ENCODE measurements around the gene ARSI.
A peak's percentile ranks its signal among the peaks of the same experiment; 100 is the strongest.

The ARSI gene

DNA sequence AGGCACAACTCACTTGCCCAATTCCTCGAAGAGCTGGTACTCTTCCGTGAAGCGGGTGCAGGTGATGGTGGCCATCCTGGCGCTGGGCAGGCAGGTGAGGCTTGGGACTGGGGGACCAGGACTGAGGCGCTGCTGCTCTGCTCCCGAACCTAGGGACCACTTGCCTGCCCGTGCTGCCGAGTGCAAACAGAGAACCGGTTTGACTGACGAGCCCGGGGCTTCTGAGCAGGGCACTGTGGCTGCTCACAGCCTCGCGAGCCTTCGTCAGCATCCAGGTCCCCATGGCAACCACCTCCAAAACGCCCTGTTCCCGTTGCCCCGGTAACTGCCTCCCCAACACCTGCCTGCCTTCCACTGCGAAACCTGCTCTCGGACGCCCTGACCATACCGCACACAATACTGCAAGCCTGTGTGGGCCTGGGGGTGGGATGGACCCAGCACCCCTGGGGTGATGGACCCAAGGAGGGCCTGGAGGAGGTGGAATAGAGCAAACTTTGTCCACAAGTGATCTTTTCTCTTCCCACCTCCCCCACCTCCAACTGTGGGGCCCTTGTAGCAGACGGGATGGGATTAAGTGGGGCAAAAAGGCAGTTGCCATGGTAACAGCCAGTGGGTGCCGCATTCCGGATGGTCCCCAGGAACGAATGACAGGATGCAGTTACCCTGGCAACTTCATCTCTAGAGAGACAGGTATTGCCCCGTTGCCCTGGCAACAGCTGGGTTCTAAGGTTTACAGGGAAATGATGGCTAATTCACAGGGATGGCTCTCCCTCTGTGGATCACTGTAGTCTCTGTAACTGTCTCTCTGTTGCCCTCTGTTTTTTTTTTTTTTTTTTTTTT lies 12.9 kb downstream of the ARSI start, which contains the start of gene CAMK2A:
CAMK2A (minus strand) TSS at position 223 of the 840 bp plus-strand sequence; CDS start at position 75, 148 bp downstream.
- DNase-seq, result no peak

DNA sequence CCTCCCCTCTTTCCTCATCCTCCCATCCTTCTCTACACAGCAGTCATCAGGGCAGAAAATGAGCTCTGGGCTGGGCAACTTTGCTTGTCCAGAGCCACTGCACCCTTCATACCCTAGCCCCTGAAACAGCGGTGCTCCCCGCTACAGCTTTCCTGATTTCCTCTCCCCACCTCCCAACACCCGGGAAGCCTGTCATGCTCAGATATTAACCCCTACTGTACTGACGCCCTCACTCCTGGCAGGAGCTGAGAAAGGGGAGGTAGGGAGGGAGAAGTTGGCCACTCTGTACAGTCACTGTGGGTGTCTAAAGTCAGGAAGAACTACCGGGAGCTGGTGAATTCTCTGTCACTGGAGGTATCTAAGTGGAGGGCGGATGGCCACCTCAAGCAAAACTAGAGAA lies 13.9 kb downstream of the ARSI start:
- no peak for DNase-seq

DNA sequence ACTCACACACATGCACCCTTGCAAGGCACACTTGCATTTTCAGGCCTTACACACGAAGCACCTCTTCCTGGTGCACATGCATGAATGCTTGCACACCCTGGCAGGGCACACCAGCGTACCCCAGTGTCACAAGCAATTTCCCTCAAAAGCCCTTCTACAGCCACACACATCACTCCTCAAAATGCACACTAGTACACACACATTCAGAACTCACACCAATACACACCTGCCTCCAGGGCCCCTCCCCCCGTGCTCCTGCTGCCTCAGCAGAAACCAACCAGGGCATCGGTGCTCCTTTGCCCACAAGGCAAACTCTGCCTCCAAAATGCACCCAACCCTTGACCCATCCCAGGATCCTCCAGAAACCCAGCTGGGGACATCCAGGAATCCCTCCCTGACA lies 14.3 kb downstream of the ARSI start:
- DNase-seq, result no peak

DNA sequence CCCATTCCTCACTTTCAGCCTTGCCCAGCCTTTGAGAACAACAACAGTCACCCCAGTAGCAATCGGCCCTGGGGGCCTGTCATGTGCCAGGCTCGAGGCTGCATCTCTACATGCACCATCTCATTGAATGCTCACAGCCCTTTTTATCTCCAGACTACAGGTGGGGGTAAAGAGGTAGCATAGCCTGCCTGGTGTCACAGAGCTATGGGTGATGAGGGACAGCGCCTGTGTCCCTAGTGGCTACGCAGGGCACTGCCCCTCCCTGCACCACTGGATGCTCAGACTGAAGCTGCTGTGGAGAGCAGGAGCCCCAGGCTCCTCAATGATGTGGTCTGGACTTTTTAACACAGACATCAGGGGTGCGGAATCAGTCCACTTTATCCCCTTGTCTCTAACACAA lies 15.9 kb downstream of the ARSI start:
- DNase-seq, result no peak

DNA sequence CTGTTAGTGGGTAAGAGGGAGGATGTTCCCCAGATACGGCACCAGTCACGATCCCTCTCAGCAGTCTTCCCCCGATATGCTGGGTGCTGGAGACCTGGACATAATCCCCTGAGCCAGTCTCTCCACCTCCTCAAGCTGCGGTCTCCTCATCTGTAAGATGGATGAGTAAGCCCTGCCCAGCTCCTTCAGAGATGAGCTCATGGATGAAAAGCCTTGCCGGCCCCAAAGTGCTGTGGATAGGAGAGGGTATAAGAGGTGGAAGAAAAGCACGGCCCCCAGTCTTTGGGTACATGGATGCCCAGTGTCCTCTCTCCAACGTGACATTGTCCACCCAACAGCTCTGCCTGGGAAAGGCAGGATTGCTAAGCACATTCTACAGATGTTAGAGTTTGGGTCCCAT lies 17.6 kb downstream of the ARSI start:
- DNase-seq, result no peak

DNA sequence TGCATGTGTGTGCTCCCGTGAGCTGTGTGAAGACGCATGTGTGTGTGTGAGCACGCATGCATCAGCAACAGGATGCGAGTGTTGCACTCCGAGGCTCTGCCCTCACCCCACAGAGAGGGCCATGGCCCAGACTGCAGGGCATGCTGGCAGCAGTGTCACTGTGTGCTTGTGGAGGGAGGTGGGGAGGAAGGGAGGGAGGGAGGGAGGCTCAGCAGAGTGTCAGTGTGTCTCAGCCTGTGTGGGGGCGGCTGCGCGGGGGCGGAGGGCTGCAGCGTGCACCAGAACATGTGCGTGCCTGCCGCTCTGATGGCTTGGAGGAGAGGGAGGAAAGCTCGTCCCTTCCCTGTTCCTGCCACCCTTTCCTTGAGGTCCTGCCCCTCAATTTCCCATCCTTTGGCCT lies 18.4 kb downstream of the ARSI start:
- no peak for DNase-seq

DNA sequence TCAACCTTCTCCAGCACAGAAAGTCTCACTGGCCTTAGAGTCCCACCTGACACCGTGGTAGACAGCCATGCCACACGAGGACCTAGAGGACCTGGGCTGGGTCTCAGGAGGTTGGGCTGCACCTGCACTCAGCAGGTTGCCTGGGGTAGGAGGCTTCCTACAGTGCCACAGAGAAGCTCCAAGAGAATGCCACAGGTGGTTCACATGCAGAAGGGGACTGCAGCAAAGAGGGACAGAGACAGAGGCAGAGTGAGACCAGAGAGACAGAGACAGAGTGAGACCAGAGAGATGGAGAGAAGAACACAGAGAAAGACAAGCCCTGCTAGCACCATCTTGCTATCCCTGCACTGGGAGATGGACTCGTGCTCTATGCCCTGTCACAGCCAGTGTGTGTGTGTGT lies 18.8 kb downstream of the ARSI start:
- no peak for DNase-seq

DNA sequence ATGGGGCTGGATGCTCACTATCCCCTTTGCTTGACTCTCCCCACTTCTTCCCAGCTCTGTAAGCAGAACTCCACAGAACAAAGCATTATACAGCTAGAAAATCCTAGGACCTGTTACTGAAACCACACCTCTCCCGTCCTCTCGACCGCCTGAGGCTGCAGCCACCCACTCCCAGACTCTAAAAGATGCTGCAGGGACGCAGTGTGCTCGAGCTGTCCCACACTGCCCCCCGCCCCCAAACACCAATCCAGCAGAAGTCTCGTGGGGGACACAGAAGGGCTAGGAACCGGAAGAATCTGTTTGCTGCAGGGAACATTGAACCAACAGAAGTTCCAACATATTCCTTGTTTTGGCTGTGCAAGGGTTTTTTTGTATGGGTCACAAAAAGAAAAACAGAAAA lies 20.7 kb downstream of the ARSI start:
- no peak for DNase-seq

DNA sequence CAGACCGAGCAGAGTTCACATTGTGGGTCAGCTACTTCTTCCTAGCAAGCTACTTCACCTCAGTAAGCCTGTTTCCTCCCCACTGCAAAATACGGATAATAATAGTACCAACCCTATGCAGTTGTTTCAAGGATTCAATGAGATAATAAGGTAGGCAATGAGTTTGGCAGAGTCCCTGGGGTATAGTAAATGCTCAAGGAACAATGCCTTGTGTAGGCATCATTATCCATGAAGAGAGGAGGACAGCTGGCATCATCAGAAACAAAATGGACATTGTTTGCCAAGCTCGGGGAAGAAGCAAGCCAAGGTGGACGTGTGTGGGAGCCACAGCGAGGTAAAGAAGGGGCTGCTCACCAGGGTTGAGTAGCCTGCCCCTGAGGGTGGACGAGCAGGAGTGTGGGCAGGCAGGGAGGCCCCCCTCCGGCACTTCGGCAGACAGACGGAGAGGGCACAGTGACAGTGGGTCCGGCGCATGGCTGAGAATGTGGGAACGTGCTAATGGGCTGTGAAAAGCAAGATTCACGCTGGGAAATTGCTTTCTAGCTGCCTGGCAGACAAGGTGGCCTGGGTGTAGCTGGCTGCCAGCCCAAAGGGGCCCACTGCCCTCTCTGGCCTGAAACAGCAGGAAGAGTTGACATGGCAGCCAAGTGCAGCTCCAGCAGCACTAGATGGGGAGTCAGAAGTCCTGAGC lies 23.2 kb downstream of the ARSI start:
- no peak for DNase-seq

DNA sequence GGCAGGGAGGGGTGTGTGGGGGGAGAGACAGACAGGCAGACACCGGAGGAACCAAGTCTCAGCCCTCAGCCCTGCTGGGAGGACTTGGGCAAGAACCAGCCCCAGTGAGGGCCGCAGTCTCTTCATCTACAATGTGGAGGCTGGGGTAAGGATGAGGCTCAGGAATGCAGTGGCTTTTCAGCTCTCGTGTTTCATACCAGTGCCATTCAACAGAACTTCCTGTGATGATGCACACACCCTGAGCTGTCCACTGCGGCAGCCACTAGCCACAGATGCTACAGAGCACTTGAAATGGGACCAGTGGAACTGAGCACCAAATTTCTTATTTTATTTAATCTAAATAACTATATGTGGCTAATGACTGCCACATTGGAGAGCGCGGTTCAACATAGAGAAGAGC lies 23.8 kb downstream of the ARSI start:
- no peak for DNase-seq

DNA sequence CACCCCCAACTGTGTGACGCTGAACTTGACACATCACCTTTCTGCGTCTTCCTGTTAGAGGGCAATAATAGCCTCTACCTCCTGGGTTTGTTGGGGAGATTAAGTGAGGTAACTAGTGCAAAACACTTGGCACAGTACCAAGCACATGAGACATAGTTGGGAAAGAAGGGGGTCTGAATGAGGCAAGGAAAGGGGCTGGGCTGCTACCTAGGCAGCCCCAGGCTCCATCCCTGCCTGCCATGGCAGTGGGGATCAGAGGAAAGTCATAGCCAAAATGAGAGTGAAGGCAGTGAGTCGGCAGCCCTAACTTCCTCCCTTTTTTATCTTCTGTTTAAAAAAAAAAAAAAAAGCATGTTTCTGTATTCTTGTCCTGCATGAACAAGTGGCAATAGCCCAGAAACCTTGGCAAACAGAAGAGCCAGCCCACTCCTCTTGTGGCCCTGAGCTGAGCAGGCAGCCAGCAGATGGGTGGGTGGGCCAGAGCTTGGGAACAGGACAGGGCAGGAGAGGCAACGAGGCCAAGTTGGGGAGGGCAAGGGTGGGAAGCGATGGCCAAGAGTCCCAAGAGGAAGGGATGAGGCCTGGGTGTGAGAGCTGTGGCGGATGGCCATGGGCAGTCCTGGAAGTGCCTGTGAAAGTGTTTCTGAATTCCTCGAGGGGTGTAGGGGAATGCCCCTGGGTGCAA lies 24.5 kb downstream of the ARSI start:
- no peak for DNase-seq

DNA sequence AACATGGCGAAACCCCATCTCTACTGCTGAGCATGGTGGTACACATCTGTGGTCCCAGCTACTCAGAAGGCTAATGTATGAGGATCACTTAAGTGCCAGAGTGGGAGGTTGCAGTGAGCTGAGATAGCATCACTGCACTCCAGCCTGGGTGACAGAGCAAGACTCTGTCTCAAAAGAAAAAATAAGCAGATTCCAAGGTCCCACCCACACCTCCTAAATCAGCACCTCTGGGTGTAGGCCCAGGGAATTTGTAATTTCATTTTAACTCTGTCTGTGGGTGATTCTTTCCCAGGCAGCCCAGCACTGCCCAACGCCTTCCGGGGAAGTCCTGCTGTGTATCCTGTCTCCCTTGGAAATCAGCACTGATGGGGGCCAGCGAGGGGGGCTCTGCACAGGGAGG lies 25.7 kb downstream of the ARSI start:
- no peak for DNase-seq

DNA sequence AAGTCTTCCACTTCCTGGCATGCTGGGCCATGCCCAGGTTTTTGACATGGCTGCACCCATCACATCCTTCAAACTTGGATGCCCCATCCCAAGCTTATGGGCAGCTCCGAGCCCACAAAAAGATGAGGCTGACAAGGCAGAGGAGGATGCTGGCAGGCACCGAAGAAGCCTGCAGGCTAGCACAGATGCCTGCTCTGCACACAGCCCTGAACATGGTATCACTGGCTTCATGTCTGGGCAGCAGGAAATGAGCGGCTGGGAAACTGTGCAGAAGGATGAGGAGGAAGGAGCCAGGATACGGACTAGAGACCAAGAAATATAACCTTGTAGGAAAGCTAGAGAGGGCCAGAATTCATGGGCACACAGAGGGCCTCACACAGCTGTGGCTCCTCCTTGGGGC lies 27.9 kb downstream of the ARSI start:
- no peak for DNase-seq

DNA sequence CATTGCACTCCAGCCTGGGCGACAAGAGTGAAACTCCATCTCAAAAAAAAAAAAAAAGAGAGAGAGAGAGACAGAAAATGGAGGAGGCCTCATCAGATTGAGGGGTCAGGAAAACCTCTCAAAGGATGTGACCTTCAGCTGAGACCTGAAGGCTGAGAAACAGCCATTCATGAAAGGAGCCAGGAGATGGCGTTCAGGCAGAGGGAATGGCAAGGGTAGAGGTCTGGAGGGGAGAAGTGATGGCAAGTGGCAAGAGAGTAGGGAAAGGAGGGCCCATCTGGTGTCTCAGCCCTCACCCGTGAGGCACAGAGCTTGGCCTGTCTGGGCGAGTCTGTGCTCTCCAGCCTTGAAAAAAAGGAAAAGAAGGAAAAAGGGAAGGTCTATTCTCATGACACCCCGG lies 30.2 kb downstream of the ARSI start:
- DNase-seq, result no peak

DNA sequence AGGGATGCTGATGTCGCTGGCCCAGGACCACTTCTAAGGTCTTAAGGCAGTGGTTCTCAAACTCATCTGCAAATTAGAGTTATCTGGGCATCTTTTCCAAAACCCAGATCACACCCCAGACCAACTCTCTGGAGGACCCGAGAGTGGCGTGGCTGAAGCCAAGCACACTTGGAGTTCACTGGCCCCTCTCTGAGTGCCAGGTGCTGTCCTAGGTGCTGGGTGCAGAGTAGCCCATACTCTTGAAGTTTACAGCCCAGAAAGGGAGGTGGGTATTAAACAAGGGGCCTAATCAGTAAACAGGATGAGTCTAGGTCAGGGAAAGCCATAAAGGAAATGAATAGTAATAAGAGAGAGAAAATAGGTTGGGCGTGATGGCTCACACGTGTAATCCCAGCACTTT lies 30.8 kb downstream of the ARSI start:
- no peak for DNase-seq

DNA sequence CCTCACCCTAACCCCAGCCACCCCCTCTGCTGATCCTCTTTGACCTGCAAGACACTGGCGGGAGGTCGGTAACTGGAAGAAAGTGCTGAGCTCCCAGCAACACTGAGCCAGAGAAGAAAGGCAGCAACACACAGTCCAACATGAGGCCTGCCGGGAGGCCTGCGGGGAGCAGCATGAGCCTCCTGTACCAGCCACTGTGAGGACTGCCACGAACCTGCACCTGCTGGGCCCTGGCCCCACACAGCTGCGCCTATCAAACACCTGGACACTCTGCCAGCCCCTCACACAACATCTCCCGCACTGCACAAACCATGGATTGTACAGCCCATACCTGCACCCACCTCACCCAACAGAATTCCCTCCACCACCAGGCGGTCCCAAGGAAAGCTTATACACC lies 31.4 kb downstream of the ARSI start:
- no peak for DNase-seq

DNA sequence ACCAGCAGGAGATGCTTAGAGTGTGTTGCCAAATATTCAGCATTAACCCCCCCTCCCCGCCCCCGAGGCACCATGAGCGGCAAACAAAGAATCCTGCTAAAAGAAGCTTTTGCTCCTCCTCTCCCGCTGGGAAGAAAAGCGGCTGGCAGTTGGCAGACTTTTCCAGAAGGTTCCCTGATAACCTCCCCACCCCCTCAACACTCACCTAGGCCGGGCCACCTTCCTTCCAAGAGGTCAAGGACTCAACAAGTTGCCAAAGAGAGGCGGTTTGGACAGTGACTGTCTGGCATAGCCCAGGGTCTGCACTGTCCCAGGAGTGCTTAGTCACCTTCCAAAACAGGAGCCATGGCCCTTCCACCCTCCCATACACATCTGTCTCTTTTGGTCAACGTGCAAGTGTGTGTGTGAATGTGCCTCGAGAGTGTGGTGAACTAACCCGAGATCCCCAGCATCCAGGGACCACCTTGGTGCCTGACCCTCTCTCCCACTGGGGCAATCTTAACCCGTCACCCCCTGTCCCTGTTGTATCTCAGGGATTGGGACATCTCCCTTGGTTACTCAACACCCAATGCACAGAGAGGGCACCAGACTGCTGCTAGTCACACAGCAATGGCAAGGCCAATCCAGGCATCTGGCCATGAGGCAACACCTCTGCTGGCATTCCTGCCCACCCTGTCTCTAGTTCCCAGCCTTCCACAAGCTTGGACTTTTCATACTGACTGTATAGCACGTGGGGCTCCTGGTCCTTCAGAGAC lies 32.0 kb downstream of the ARSI start:
- no peak for DNase-seq

DNA sequence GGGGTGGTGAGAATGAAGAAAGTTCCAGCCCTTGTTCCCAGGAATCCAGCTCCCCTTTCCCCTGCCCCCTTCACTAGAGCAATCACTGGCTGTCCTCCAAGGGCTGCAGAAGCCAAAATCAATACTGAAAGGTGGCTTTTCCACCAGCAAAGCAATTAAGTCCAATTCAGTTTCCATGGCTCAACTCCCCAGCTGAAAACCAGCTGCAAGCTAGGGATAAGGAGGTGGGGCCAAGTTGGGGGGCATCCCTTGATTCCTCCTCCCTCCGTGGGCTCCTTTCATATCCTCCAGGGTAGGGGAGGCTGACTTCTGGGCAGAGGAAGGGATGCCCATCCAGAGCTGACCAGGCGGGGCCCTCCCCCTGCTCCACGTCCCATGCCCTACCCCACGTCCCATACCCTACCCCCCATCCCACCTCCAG lies 35.8 kb downstream of the ARSI start:
- peak; percentile 54 for DNase-seq

DNA sequence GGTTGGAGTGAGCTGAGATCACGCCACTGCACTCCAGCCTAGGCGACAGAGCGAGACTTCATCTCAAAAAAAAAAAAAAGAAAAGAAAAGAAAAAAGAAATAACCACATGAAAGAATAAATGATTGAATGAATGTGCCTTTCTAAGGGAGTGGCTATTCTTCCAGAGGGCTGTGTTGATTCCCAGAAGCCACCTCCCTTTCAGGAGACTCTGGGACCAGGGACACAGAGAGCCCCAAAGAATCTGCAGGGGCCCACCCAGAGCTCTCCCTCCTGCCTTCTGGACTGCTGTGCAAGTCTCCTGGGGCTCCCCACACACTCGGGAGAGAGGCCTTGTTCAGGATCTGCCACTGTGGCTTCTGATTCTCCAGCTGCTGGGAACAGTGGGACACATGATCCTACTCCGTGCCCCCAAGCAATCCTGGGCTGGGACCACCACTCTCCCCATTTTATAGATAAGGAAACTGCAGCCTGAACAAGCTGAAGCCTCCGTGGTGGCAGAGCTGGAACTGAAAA lies 36.8 kb downstream of the ARSI start:
- DNase-seq, result no peak

DNA sequence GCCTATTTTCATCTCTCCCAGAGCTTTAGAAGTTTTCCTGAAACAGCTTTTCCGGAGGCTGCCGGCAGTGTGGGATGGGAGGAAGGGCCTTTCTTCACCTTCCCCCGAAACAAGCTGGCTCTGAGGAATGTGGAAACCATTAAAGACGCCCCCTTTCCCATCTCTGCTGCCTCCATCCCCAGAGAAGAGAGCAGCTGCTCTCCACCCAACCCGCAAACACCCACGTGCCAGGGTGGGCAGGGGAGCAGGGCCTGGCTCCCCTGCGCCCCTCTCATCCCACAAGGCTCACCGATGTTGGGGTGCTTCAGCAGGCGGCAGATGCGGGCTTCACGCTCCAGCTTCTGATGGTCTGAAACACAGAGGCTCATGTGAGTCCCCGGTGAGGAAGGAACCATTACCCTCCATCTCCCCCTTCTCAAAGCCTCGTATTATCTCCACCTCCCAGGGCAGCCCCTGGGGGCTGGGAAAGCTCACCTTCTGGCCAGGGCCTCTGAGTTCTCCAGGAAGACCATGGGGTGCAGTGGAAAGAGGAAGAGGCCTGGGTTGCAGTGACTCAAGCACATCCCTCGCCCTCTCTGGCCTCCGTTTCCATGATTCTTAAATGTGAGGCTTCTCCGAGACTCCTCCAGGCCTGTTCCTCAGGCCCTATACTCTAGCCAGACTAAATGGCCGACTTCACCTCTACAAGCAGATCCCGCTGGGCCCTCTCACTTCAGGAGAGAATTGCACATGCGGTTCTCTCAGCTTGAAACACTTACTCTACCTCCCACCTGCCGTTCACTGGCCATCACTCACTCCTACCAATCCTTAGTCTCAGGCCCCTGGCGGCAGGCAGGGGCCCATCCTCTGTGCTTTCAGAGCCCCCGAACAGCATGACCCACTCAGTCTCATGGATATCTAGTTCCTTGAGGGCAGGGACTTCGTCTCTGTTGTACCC lies 37.8 kb downstream of the ARSI start:
- no peak for DNase-seq

DNA sequence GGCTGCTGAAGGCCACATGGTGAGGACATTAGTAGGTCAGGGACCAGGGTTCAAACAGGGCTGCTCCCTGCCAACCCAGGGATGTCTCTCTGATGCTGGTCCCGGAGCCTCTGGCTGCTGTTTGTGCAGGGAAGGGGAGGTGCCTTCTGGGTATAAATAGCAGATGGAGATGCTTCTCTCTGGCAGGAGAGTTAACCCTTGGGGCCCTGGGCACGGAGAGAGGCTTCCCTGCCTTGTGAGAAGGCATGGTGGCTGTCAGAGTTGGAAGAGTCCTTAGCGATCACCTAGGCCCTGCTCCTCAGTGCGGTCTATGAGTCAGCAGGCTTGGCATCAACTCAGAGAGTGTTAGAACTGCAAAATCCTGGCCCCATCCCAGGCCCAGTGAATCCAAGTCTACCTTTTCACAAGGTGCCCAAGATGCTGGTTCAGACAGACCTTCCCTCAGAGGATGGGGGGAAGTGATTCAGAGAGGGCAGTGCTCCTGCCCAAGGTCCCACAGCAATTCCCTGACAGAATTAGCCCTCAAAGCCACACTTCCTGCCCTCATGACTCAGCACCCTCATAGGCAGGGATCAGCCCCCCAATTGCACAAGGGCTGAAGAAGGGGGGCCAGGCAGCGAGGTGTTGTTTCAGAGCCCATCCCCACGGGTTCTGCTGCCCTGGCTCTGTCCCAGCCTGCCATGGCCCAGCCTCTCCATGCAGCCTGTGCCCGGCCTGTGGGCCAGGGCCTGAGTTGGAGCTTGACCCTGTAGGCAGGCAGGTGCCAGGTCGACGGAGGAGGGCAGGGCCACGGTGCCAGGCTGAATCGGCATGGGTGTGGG lies 38.7 kb downstream of the ARSI start:
- DNase-seq, result no peak

Data from NCI-H2029 treated with DMSO at 0.1 percent for 48 hours (cell line).